Mesothelial cell of epicardium (in vitro differentiated cells): Measurements from ENCODE around the gene CMC2. TPM values are rescaled to one million over a fixed set of nuclear protein-coding genes. Genes with fewer than 3 reads are reported as not detected.

Experiments
- DNase-seq, 2 experiments: peaks; one replicate each; pipeline ENCODE4 v3.0.0; 2021; ENCODE audit warnings: low spot score in 2 of 2; ENCODE audit not compliant: unreplicated experiment in 2 of 2
- H3K27ac Mint-ChIP-seq: 2 replicates; pipeline ENCODE4 v1.8.0; 2021; ENCODE audit warnings: mixed read lengths
- H3K27me3 Mint-ChIP-seq: 2 replicates; pipeline ENCODE4 v1.8.0; 2021; ENCODE audit warnings: low read depth, mixed read lengths
- H3K36me3 Mint-ChIP-seq: 2 replicates; pipeline ENCODE4 v1.8.0; 2021; ENCODE audit warnings: mixed read lengths
- H3K4me1 Mint-ChIP-seq: 2 replicates; pipeline ENCODE4 v1.8.0; 2021; ENCODE audit warnings: mixed read lengths
- H3K4me3 Mint-ChIP-seq: 2 replicates; pipeline ENCODE4 v1.8.0; 2021; ENCODE audit warnings: mild to moderate bottlenecking, moderate library complexity, mixed read lengths
- H3K9me3 Mint-ChIP-seq: 2 replicates; pipeline ENCODE4 v1.8.0; 2021; ENCODE audit warnings: mixed read lengths
- total RNA-seq: library from RNA; stranded (reverse); gene quantifications from 3 replicates; pipeline ENCODE4 v1.2.1, GENCODE V29; 2021
- TF ChIP-seq, protein P1 (sequence below): fragments of 200-600 bp; sonication (generic); IDR thresholded peaks from one replicate; pipeline ENCODE4 v1.5.0; 2021; ENCODE audit warnings: antibody characterized with exemption; ENCODE audit not compliant: unreplicated experiment

The CMC2 gene
- total RNA-seq, 1 donor from 2014 or later = 34.0 TPM

DNA sequence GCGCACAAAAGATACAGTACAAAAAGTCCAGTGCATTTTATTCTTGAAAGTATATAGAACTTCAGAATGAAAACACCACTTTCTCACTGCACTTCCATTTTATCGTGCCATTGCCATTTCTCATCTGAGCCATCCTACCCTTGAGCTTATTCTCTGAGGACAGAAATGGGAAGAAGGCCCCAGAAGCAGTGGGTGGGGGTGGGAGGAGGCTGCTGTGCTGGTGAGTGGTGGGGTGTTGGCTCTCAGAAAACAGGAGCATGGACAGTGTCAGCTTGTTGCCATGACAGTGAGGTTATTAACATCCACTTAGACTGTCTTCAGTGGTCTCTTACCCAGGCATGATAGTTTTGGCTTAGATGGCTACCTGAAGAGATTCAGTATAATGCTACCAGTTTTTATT is 33.4 kb upstream of the CMC2 start:
- Mint-ChIP-seq H3K4me1 (peaks cover 35% of the 10 kb centered on the region), H3K4me3 (no peak overlapping the region), H3K9me3 (peaks cover under 1% of the 10 kb centered on the region), H3K27ac (peak overlapping the region; percentile 7), H3K36me3 (peaks cover 38% of the 10 kb centered on the region), H3K27me3 (no peaks in the 10 kb centered on the region)
- TF ChIP-seq, protein P1, sequence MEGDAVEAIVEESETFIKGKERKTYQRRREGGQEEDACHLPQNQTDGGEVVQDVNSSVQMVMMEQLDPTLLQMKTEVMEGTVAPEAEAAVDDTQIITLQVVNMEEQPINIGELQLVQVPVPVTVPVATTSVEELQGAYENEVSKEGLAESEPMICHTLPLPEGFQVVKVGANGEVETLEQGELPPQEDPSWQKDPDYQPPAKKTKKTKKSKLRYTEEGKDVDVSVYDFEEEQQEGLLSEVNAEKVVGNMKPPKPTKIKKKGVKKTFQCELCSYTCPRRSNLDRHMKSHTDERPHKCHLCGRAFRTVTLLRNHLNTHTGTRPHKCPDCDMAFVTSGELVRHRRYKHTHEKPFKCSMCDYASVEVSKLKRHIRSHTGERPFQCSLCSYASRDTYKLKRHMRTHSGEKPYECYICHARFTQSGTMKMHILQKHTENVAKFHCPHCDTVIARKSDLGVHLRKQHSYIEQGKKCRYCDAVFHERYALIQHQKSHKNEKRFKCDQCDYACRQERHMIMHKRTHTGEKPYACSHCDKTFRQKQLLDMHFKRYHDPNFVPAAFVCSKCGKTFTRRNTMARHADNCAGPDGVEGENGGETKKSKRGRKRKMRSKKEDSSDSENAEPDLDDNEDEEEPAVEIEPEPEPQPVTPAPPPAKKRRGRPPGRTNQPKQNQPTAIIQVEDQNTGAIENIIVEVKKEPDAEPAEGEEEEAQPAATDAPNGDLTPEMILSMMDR = no peak
- no peak for DNase-seq

- Mint-ChIP-seq H3K36me3 (peaks cover 9% of the 10 kb centered on the region), H3K27me3 (no peaks in the 10 kb centered on the region), H3K4me1 (peaks cover 35% of the 10 kb centered on the region), H3K9me3 (peaks cover 9% of the 10 kb centered on the region), H3K4me3 (peak overlapping the region; percentile 82), H3K27ac (peak overlapping the region; percentile 72)
- TF ChIP-seq, protein P1 = no peak
- DNase-seq = no peak
Measured at GRCh38 chr16:81036751-81037350, 30.2 kb upstream of the CMC2 start.

- TF ChIP-seq, protein P1 = no peak
- H3K27ac Mint-ChIP-seq = peak overlapping the region; percentile 72
- peaks cover 4% of the 10 kb centered on the region for H3K36me3 Mint-ChIP-seq
- H3K9me3 Mint-ChIP-seq = peaks cover 9% of the 10 kb centered on the region
- DNase-seq = peak; percentile 24 to 55
- peak overlapping the region; percentile 82 for H3K4me3 Mint-ChIP-seq
- peaks cover 32% of the 10 kb centered on the region for H3K4me1 Mint-ChIP-seq
- H3K27me3 Mint-ChIP-seq = no peaks in the 10 kb centered on the region
Measured at GRCh38 chr16:81035975-81036750, 29.5 kb upstream of the CMC2 start.

DNA sequence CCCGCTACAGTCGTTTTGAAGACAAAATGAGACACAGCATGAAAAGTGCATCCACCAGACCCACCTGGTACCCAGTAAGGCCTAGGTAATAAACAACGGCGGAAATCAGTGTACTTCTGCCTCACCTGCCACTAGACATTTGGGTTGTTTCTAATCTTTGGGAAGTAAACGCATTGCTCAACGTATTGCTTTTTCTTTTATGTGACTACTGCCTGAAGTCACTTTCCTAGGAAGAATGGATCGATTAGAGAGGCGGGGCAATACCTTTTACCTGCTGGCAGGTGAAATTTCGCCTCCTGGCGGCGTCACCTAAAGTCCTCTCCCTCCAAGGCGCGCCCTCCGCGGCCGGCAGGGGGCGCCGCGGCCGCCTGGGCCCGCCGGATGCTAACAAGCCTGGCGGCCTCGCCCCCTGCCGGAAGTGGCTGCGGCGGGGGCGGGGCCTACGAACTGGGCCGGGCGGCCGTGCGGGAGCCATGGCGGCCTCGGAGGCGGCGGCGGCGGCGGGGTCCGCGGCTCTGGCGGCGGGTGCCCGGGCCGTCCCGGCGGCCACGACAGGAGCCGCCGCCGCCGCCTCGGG is 28.8 kb upstream of the CMC2 start, which contains the start of gene ATMIN:
TSS of gene ATMIN (plus strand) at position 445 of the 577 bp plus-strand sequence. CDS start at position 474, 29 bp downstream.
- TF ChIP-seq, protein P1 = peak; percentile 90
- peak; percentile 89 to 91 for DNase-seq
- peaks cover 9% of the 10 kb centered on the region for H3K9me3 Mint-ChIP-seq
- H3K36me3 Mint-ChIP-seq = peaks cover 4% of the 10 kb centered on the region
- peak within 1 kb of the TSS; percentile 82 for H3K4me3 Mint-ChIP-seq
- H3K27ac Mint-ChIP-seq = peak within 1 kb of the TSS; percentile 72
- no peaks in the 10 kb centered on the region for H3K27me3 Mint-ChIP-seq
- H3K4me1 Mint-ChIP-seq = peaks cover 27% of the 10 kb centered on the region

DNA sequence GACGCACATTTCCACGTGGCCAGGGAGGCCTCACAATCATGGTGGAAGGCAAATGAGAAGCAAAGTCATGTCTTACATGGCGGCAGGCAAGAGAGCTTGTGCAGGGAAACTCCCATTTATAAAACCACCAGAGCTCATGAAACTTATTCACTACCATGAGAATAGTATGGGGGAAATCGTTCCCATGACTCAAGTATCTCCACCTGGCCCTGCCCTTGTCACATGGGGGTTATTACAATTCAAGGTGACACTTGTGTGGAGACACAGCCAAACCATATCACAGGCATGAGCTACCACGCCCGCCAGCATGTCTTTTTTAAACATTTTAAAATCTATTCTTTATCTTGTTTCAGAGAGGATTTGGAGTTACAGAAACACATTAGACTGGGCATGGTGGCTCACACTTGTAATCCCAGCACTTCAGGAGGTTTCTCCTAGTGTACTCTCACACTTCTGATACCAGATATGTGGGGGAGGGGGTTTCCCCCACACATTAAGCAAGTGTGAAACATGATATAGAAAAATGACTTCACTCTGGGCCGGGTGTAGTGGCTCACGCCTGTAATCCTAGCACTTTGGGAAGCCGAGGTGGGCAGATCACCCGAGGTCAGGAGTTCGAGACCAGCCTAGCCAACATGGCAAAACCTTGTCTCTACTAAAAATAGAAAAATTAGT is 23.4 kb upstream of the CMC2 start:
- TF ChIP-seq, protein P1 = no peak
- DNase-seq = no peak
- Mint-ChIP-seq H3K36me3 (peaks cover 11% of the 10 kb centered on the region), H3K4me1 (no peaks in the 10 kb centered on the region), H3K27me3 (no peaks in the 10 kb centered on the region), H3K9me3 (peaks cover 8% of the 10 kb centered on the region), H3K27ac (no peak overlapping the region), H3K4me3 (no peak overlapping the region)
